HepG2 (cell line): ENCODE measurements around the gene DNTTIP2. TPM values are rescaled to one million over a fixed set of nuclear protein-coding genes. Genes with fewer than 3 reads are reported as not detected.

Experiments used
- AHR ChIP-seq: IDR thresholded peaks from 2 replicates; pipeline ENCODE4 v1.6.1; 2018; ENCODE audit warnings: missing genetic modification reagents, missing compliant biosample characterization
- ATM ChIP-seq: fragments of 450-650 bp; IDR thresholded peaks from 2 replicates; pipeline ENCODE4 v1.7.1; 2017; ENCODE audit warnings: mild to moderate bottlenecking, borderline replicate concordance
- GATAD1 ChIP-seq: IDR thresholded peaks from 2 replicates; pipeline ENCODE4 v1.6.1; 2016; ENCODE audit warnings: missing genetic modification reagents, missing compliant biosample characterization
- HHEX ChIP-seq: IDR thresholded peaks from 2 replicates; pipeline ENCODE4 v1.6.1; 2016; ENCODE audit warnings: control low read depth
- HOXA9 ChIP-seq: sonication (generic); formaldehyde crosslinking; IDR thresholded peaks from 2 replicates; pipeline ENCODE4 v1.8.1; 2022; ENCODE audit warnings: missing genetic modification reagents, mild to moderate bottlenecking, moderate library complexity, borderline replicate concordance
- IKZF1 ChIP-seq: fragments of 450-650 bp; IDR thresholded peaks from 2 replicates; pipeline ENCODE4 v1.7.1; 2016
- JUNB ChIP-seq: sonication (generic); formaldehyde crosslinking; IDR thresholded peaks from 2 replicates; pipeline ENCODE4 v1.8.0; 2022; ENCODE audit warnings: missing genetic modification reagents, mild to moderate bottlenecking, borderline replicate concordance
- KAT7 ChIP-seq: IDR thresholded peaks from 2 replicates; pipeline ENCODE4 v1.6.1; 2018; ENCODE audit warnings: borderline replicate concordance, missing compliant biosample characterization
- MAX ChIP-seq: IDR thresholded peaks from 2 replicates; pipeline ENCODE4 v1.6.1; 2012; ENCODE audit warnings: inconsistent platforms
- MAZ ChIP-seq, 2 experiments: sonication (generic) in 1 of 2; formaldehyde crosslinking in 1 of 2; IDR thresholded peaks; 2 replicates each; pipeline versions ENCODE4 v1.5.0 to v1.6.1; 2012 to 2020; ENCODE audit warnings: low read depth in 2 of 2, mild to moderate bottlenecking in 2 of 2, borderline replicate concordance in 1 of 2, improper control_type of control experiment in 1 of 2, low read length in 1 of 2, missing genetic modification reagents in 1 of 2, moderate library complexity in 1 of 2
- MED13 ChIP-seq: sonication (generic); formaldehyde crosslinking; IDR thresholded peaks from 2 replicates; pipeline ENCODE4 v1.5.0; 2020; ENCODE audit warnings: missing genetic modification reagents
- MXD4 ChIP-seq: IDR thresholded peaks from 2 replicates; pipeline ENCODE4 v1.6.1; 2016; ENCODE audit warnings: mild to moderate bottlenecking, missing biosample characterization, missing genetic modification reagents
- NCOA2 ChIP-seq: sonication (generic); formaldehyde crosslinking; IDR thresholded peaks from 2 replicates; pipeline ENCODE4 v1.8.0; 2022; ENCODE audit warnings: inconsistent platforms
- NRL ChIP-seq: sonication (generic); formaldehyde crosslinking; IDR thresholded peaks from 2 replicates; pipeline ENCODE4 v1.5.0; 2020; ENCODE audit warnings: missing genetic modification reagents, mild to moderate bottlenecking, moderate library complexity, borderline replicate concordance
- SALL2 ChIP-seq: sonication (generic); formaldehyde crosslinking; IDR thresholded peaks from 2 replicates; pipeline ENCODE4 v1.8.1; 2023; ENCODE audit warnings: mild to moderate bottlenecking, missing genetic modification reagents, inconsistent platforms
- SKIL ChIP-seq: sonication (generic); formaldehyde crosslinking; IDR thresholded peaks from 2 replicates; pipeline ENCODE4 v1.8.0; 2022; ENCODE audit warnings: missing genetic modification reagents, mild to moderate bottlenecking, moderate library complexity, borderline replicate concordance
- TOE1 ChIP-seq: sonication (generic); formaldehyde crosslinking; IDR thresholded peaks from 2 replicates; pipeline ENCODE4 v1.4.0; 2020; ENCODE audit warnings: mild to moderate bottlenecking, missing genetic modification reagents
- ZFP91 ChIP-seq: sonication (generic); formaldehyde crosslinking; IDR thresholded peaks from 2 replicates; pipeline ENCODE4 v1.9.0; 2022; ENCODE audit warnings: missing genetic modification reagents, mild to moderate bottlenecking, borderline replicate concordance
- ZNF10 ChIP-seq: sonication (generic); formaldehyde crosslinking; IDR thresholded peaks from 2 replicates; pipeline ENCODE4 v1.4.0; 2020; ENCODE audit warnings: mild to moderate bottlenecking, low read depth, missing genetic modification reagents, borderline replicate concordance
- ZNF362 ChIP-seq: sonication (generic); formaldehyde crosslinking; IDR thresholded peaks from 2 replicates; pipeline ENCODE4 v1.4.0; 2020; ENCODE audit warnings: missing genetic modification reagents, mild to moderate bottlenecking, borderline replicate concordance
- ZNF383 ChIP-seq: sonication (generic); formaldehyde crosslinking; IDR thresholded peaks from 2 replicates; pipeline ENCODE4 v1.4.0; 2020; ENCODE audit warnings: missing genetic modification reagents, mild to moderate bottlenecking, borderline replicate concordance
- ZNF496 ChIP-seq: sonication (generic); formaldehyde crosslinking; IDR thresholded peaks from 2 replicates; pipeline ENCODE4 v1.8.1; 2023; ENCODE audit warnings: mild to moderate bottlenecking, moderate library complexity, missing genetic modification reagents; ENCODE audit not compliant: insufficient replicate concordance
- ZNF607 ChIP-seq: sonication (generic); formaldehyde crosslinking; IDR thresholded peaks from 2 replicates; pipeline ENCODE4 v1.5.1; 2020; ENCODE audit warnings: missing genetic modification reagents, mild to moderate bottlenecking, borderline replicate concordance
- ZNF891 ChIP-seq: sonication (generic); formaldehyde crosslinking; IDR thresholded peaks from 2 replicates; pipeline ENCODE4 v1.5.0; 2020; ENCODE audit warnings: mild to moderate bottlenecking, missing genetic modification reagents
- polyA plus RNA-seq, 8 experiments: library from polyadenylated mRNA; depleted of rRNA in 3 of 8; stranded (reverse) in 7 of 8; unstranded in 1 of 8; fragments of >200 nt; fragmentation: Illumina TruSeq in 4 of 8; extraction: Trizol in 4 of 8; gene quantifications; 2 replicates each; pipeline versions ENCODE4 v1.2.1 to v1.2.3, GENCODE V29; 2011 to 2016; ENCODE audit warnings: low read depth in 4 of 8, missing spikeins in 1 of 8, mixed read lengths in 1 of 8; ENCODE audit not compliant: insufficient read depth in 1 of 8
- total RNA-seq, 5 experiments: library from RNA; depleted of rRNA; stranded (reverse); fragments of >200 nt; fragmentation: Illumina TruSeq; extraction: Trizol; gene quantifications; 2 replicates each; pipeline ENCODE4 v1.2.3, GENCODE V29; 2016; ENCODE audit warnings: low read depth in 1 of 5

DNTTIP2 gene
- total and polyA plus RNA-seq, 2 of the 13 experiments (the other 11 are each of a cell fraction or from before 2014, with no cell fraction given): 11.4 to 63.3 TPM

- TF ChIP-seq MAX (peak; percentile 59), SKIL (CRISPR knock-in tag) (no peak), GATAD1 (no peak; the same call in 1 of the 2 replicates), JUNB (CRISPR knock-in tag) (no peak), ZNF383 (CRISPR knock-in tag) (no peak), ZNF891 (CRISPR knock-in tag) (no peak), MXD4 (peak; percentile 67; the same call in 1 of the 2 replicates), AHR (CRISPR knock-in tag) (0 out of 2 replicates have a peak, but pooled peaks have one; percentile 50), ZNF496 (no peak), MED13 (0 out of 2 replicates have a peak, but pooled peaks have one; percentile 6), ZNF607 (CRISPR knock-in tag) (0 out of 2 replicates have a peak, but pooled peaks have one; percentile 79), ZNF362 (CRISPR knock-in tag) (no peak), IKZF1 (no peak), ZFP91 (CRISPR knock-in tag) (peak; percentile 77; the same call in 1 of the 2 replicates), SALL2 (CRISPR knock-in tag) (no peak), KAT7 (CRISPR knock-in tag) (no peak; the same call in 1 of the 2 replicates), HOXA9 (CRISPR knock-in tag) (no peak), ZNF10 (no peak), HHEX (no peak), MAZ (IDR thresholded peaks at IDR 0.05; ENCODE audit: borderline replicate concordance, low read depth, low read length) (peak; percentile 53; the same call in 1 of the 2 replicates), MAZ (CRISPR knock-in tag; IDR thresholded peaks at IDR 0.05; ENCODE audit: low read depth) (peak; percentile 83), NCOA2 (CRISPR knock-in tag) (0 out of 2 replicates have a peak, but pooled peaks have one; percentile 26), TOE1 (CRISPR knock-in tag) (no peak), NRL (CRISPR knock-in tag) (0 out of 2 replicates have a peak, but pooled peaks have one; percentile 13), ATM (no peak)
Observed at GRCh38 chr1:93846992-93847810, 31.8 kb downstream of the DNTTIP2 start (continued).
